HEK293 (cell line): ENCODE measurements around the gene COPZ1.
A peak's percentile ranks its signal among the peaks of the same experiment; 100 is the strongest.

Experiments
- CTCF ChIA-PET: fragments of 350-600 bp; formaldehyde crosslinking; extraction: SDS; loops from one replicate; lab custom pipeline; 2021; ENCODE audit warnings: antibody characterized with exemption; lab: Yijun Ruan, JAX
- POLR2A ChIA-PET: fragments of 300-600 bp; formaldehyde crosslinking; extraction: SDS; loops from one replicate; lab custom pipeline; 2020; ENCODE audit warnings: antibody characterized with exemption, inconsistent platforms; lab: Yijun Ruan, JAX
- H3K27ac ChIP-seq: fragments of 200-500 bp; sonication (Bioruptor generic); 2 replicates; pipeline ENCODE4 v1.5.1; 2014; ENCODE audit warnings: low read depth, low read length, control low read depth, inconsistent platforms; ENCODE audit errors: extremely low read depth
- H3K36me3 ChIP-seq, 2 experiments: fragments of 200-500 bp in 1 of 2; sonication (Bioruptor generic) in 1 of 2; 1 replicate in 1 of 2; 2 replicates in 1 of 2; pipeline ENCODE4 v1.5.1; 2014 to 2017; ENCODE audit warnings: inconsistent platforms in 2 of 2, low read length in 2 of 2; ENCODE audit not compliant: control insufficient read depth in 2 of 2, insufficient read depth in 1 of 2
- H3K4me1 ChIP-seq: fragments of 200-500 bp; sonication (Bioruptor generic); 2 replicates; pipeline ENCODE4 v1.5.1; 2014; ENCODE audit warnings: mild to moderate bottlenecking, low read length, inconsistent platforms; ENCODE audit not compliant: control insufficient read depth, insufficient read depth
- H3K4me3 ChIP-seq: 2 replicates; pipeline ENCODE4 v1.5.1; 2011; ENCODE audit warnings: low read depth, mild to moderate bottlenecking, control low read depth, low read length, moderate library complexity
- H3K9me3 ChIP-seq: fragments of 200-500 bp; sonication (Bioruptor generic); 2 replicates; pipeline ENCODE4 v1.5.1; 2014; ENCODE audit warnings: low read depth, low read length, inconsistent platforms; ENCODE audit not compliant: control insufficient read depth, insufficient read depth
- BCL11B ChIP-seq: fragments of 450-650 bp; formaldehyde crosslinking; IDR thresholded peaks from 2 replicates; pipeline ENCODE4 v1.5.1; 2016; ENCODE audit warnings: low read depth, missing biosample characterization, missing genetic modification characterization
- GLIS1 ChIP-seq: fragments of 450-650 bp; formaldehyde crosslinking; IDR thresholded peaks from 2 replicates; pipeline ENCODE4 v1.5.1; 2016; ENCODE audit warnings: missing biosample characterization, missing genetic modification characterization
- SALL2 ChIP-seq: fragments of 450-650 bp; formaldehyde crosslinking; IDR thresholded peaks from 2 replicates; pipeline ENCODE4 v1.5.0; 2017; ENCODE audit warnings: missing biosample characterization, mild to moderate bottlenecking, missing genetic modification characterization, borderline replicate concordance
- TCF7L2 ChIP-seq: IDR thresholded peaks from 2 replicates; pipeline ENCODE4 v1.6.1; 2011; ENCODE audit warnings: low read depth, mild to moderate bottlenecking, inconsistent platforms, low read length, moderate library complexity, borderline replicate concordance
- WT1 ChIP-seq: fragments of 450-650 bp; formaldehyde crosslinking; IDR thresholded peaks from 2 replicates; pipeline ENCODE4 v1.5.1; 2016; ENCODE audit warnings: missing biosample characterization, missing genetic modification characterization
- ZBTB21 ChIP-seq: fragments of 450-650 bp; formaldehyde crosslinking; IDR thresholded peaks from 2 replicates; pipeline ENCODE4 v1.5.1; 2017; ENCODE audit warnings: missing biosample characterization, missing genetic modification characterization
- ZEB2 ChIP-seq: fragments of 450-650 bp; formaldehyde crosslinking; IDR thresholded peaks from 2 replicates; pipeline ENCODE4 v1.5.1; 2016; ENCODE audit warnings: missing biosample characterization, missing genetic modification characterization
- ZNF121 ChIP-seq: fragments of 450-650 bp; formaldehyde crosslinking; IDR thresholded peaks from 2 replicates; pipeline ENCODE4 v1.5.1; 2016; ENCODE audit warnings: missing biosample characterization, missing genetic modification characterization
- ZNF132 ChIP-seq: fragments of 450-650 bp; formaldehyde crosslinking; IDR thresholded peaks from 2 replicates; pipeline ENCODE4 v1.5.1; 2017; ENCODE audit warnings: missing biosample characterization, missing genetic modification characterization, borderline replicate concordance
- ZNF138 ChIP-seq: fragments of 450-650 bp; formaldehyde crosslinking; IDR thresholded peaks from 2 replicates; pipeline ENCODE4 v1.5.1; 2016; ENCODE audit warnings: missing biosample characterization, missing genetic modification characterization, borderline replicate concordance
- ZNF37A ChIP-seq: fragments of 450-650 bp; IDR thresholded peaks from 2 replicates; pipeline ENCODE4 v1.5.1; 2018; ENCODE audit warnings: missing biosample characterization, missing genetic modification characterization
- ZNF530 ChIP-seq: fragments of 450-650 bp; formaldehyde crosslinking; IDR thresholded peaks from 2 replicates; pipeline ENCODE4 v1.5.1; 2016; ENCODE audit warnings: low read depth, missing biosample characterization, missing genetic modification characterization
- ZNF544 ChIP-seq: fragments of 450-650 bp; formaldehyde crosslinking; IDR thresholded peaks from 2 replicates; pipeline ENCODE4 v1.5.0; 2017; ENCODE audit warnings: missing biosample characterization, missing genetic modification characterization
- ZNF555 ChIP-seq: fragments of 450-650 bp; formaldehyde crosslinking; conservative IDR thresholded peaks from 2 replicates; pipeline ENCODE4 v1.5.1; 2017; ENCODE audit warnings: missing biosample characterization, mild to moderate bottlenecking, missing genetic modification characterization, inconsistent platforms
- ZNF600 ChIP-seq: fragments of 450-650 bp; formaldehyde crosslinking; IDR thresholded peaks from 2 replicates; pipeline ENCODE4 v1.5.1; 2016; ENCODE audit warnings: missing biosample characterization, missing genetic modification characterization
- ZNF692 ChIP-seq: fragments of 450-650 bp; formaldehyde crosslinking; IDR thresholded peaks from 2 replicates; pipeline ENCODE4 v1.5.1; 2016; ENCODE audit warnings: missing biosample characterization, missing genetic modification characterization
- ZNF747 ChIP-seq: fragments of 450-650 bp; formaldehyde crosslinking; IDR thresholded peaks from 2 replicates; pipeline ENCODE4 v1.5.1; 2016; ENCODE audit warnings: missing biosample characterization, missing genetic modification characterization
- ZNF792 ChIP-seq: fragments of 450-650 bp; formaldehyde crosslinking; IDR thresholded peaks from 2 replicates; pipeline ENCODE4 v1.5.1; 2016; ENCODE audit warnings: missing biosample characterization, missing genetic modification characterization
- TF ChIP-seq, protein P1 (sequence below): fragments of 450-650 bp; formaldehyde crosslinking; IDR thresholded peaks from 2 replicates; pipeline ENCODE4 v1.5.1; 2016; ENCODE audit warnings: missing biosample characterization, missing genetic modification characterization
- TF ChIP-seq, protein P2 (sequence below): fragments of 450-650 bp; formaldehyde crosslinking; IDR thresholded peaks from 2 replicates; pipeline ENCODE4 v1.5.1; 2017; ENCODE audit warnings: missing biosample characterization, mild to moderate bottlenecking, missing genetic modification characterization, moderate library complexity
- TF ChIP-seq, protein P3 (sequence below): fragments of 450-650 bp; formaldehyde crosslinking; IDR thresholded peaks from 2 replicates; pipeline ENCODE4 v1.5.1; 2016; ENCODE audit warnings: missing biosample characterization, missing genetic modification characterization

The COPZ1 gene

DNA sequence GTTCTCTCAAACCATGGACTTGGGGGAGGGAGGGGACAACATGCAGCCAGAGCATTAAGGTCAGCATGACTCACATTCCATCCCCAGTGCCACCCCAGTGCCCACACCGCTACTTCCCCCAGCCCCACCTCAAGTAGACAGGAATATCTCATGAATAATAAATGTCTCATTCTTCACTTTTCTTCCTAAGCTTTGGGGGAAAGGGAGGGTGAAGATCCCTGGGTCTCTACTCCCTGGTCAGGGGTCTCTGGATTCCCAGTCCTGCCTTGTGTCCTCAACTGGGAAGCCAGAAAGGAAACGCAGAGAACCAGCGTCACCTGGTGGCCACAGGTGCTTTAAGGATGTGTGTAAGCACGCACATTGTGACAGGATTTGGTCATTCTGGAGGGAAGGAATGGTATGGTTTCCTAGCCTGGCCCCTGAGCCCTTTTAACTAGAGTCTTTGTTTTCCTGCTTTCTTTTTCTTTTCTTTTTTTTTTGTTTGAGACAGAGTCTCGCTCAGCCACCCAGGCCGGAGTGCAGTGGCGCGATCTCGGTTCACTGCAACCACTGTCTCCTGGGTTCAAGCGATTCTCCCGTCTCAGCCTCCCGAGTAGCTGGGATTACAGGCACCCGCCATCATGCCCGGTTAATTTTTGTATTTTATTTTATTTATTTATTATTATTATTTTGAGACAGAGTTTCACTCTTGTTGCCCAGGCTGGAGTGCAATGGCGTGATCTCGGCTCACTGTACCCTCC, 36.0 kb downstream of the COPZ1 start (continued):
- TF ChIP-seq, protein P1, sequence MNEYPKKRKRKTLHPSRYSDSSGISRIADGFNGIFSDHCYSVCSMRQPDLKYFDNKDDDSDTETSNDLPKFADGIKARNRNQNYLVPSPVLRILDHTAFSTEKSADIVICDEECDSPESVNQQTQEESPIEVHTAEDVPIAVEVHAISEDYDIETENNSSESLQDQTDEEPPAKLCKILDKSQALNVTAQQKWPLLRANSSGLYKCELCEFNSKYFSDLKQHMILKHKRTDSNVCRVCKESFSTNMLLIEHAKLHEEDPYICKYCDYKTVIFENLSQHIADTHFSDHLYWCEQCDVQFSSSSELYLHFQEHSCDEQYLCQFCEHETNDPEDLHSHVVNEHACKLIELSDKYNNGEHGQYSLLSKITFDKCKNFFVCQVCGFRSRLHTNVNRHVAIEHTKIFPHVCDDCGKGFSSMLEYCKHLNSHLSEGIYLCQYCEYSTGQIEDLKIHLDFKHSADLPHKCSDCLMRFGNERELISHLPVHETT (tag by site-specific recombination): 0 out of 2 replicates have a peak, but pooled peaks have one; percentile 53
- TF ChIP-seq ZNF138: no peak
- TF ChIP-seq ZNF600 (tag by site-specific recombination): peak; percentile 96

DNA sequence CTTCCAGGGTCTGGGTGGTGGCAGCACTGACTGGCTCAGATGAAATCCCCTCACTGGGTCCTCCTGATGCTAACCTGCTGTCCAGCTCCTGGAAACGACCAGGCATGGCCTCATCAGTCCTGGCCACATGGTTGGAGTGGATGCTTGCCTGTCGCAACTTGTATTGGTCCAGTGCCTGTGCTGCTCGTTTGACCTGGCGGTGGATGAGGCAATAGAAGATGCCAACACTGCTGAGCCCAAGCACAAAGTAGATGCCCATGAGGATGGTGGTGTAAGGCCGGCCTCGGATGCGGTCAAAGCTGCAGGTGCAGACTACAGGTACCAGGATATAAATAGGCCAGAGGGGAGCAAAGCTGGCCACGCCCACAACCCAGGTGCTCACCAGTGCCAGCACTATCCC, 38.1 kb downstream of the COPZ1 start:
- Histone ChIP-seq H3K4me3 (no peak overlapping the region), H3K9me3 (no peaks in the 10 kb centered on the region), H3K4me1 (peaks cover 10% of the 10 kb centered on the region), H3K36me3 (no peaks in the 10 kb centered on the region), H3K27ac (no peak overlapping the region)
- ChIA-PET POLR2A (interaction anchor here (0.7 to 1.0 kb wide), 2 partner anchors 16 to 76 kb away, joined by 3 read pairs; no protein-coding TSS in a partner anchor), CTCF (interaction anchor here (0.5 to 8.8 kb wide), 11 partner anchors 10 to 155 kb away, joined by 3 to 137 read pairs (median 6); no protein-coding TSS in a partner anchor)
- TF ChIP-seq GLIS1 (tag by site-specific recombination): no peak
- no peak for TF ChIP-seq TCF7L2
- no peak for TF ChIP-seq ZNF132 (tag by site-specific recombination)
- TF ChIP-seq ZEB2 (tag by site-specific recombination): no peak
- no peak for TF ChIP-seq ZNF555 (tag by site-specific recombination)
- TF ChIP-seq ZNF121 (tag by site-specific recombination): no peak
- TF ChIP-seq WT1 (tag by site-specific recombination): no peak
- no peak for TF ChIP-seq SALL2 (tag by site-specific recombination)
- no peak for TF ChIP-seq BCL11B
- TF ChIP-seq, protein P2, sequence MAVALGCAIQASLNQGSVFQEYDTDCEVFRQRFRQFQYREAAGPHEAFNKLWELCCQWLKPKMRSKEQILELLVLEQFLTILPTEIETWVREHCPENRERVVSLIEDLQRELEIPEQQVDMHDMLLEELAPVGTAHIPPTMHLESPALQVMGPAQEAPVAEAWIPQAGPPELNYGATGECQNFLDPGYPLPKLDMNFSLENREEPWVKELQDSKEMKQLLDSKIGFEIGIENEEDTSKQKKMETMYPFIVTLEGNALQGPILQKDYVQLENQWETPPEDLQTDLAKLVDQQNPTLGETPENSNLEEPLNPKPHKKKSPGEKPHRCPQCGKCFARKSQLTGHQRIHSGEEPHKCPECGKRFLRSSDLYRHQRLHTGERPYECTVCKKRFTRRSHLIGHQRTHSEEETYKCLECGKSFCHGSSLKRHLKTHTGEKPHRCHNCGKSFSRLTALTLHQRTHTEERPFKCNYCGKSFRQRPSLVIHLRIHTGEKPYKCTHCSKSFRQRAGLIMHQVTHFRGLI (tag by site-specific recombination): no peak
- TF ChIP-seq, protein P3, sequence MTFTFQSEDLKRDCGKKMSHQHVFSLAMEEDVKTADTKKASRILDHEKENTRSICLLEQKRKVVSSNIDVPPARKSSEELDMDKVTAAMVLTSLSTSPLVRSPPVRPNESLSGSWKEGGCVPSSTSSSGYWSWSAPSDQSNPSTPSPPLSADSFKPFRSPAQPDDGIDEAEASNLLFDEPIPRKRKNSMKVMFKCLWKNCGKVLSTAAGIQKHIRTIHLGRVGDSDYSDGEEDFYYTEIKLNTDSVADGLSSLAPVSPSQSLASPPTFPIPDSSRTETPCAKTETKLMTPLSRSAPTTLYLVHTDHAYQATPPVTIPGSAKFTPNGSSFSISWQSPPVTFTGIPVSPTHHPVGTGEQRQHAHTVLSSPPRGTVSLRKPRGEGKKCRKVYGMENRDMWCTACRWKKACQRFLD: no peak
- TF ChIP-seq ZBTB21 (tag by site-specific recombination): no peak
- no peak for TF ChIP-seq ZNF544 (tag by site-specific recombination)
- no peak for TF ChIP-seq ZNF792 (tag by site-specific recombination)
- TF ChIP-seq ZNF530: no peak
- no peak for TF ChIP-seq ZNF692 (tag by site-specific recombination)
- TF ChIP-seq ZNF747 (tag by site-specific recombination): no peak
- TF ChIP-seq ZNF37A: no peak
